Stimulated activated CD8-positive, alpha-beta memory T cell treated with anti-CD3 and anti-CD28 coated beads, Interleukin-7, amount 100 ng/mL, for 4 hours (primary cell): ENCODE data around the gene CXXC4.

ENCODE experiments used
- DNase-seq, 2 donors: peaks; one replicate each; pipeline ENCODE4 v3.0.0-alpha.2; 2020; ENCODE audit warnings: low read depth in 2 of 2

The CXXC4 gene

DNA sequence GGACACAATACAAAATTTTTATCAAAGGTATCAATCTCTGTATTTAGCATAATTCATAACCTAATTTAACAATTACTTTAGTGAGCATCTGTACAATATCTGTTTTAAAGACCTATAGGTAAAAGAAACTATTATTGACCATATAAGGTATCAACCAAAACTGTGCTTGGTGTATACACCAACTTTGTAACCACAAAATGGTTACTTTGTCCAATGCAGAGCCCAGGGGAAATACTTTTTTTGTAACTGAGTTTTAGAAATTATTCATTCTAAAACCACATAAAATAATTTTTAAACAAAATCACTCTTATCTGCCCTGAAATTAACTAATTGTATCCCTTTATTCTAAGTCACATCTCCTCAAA, 5.0 kb downstream of the CXXC4 start:
- DNase-seq, result no peak

DNA sequence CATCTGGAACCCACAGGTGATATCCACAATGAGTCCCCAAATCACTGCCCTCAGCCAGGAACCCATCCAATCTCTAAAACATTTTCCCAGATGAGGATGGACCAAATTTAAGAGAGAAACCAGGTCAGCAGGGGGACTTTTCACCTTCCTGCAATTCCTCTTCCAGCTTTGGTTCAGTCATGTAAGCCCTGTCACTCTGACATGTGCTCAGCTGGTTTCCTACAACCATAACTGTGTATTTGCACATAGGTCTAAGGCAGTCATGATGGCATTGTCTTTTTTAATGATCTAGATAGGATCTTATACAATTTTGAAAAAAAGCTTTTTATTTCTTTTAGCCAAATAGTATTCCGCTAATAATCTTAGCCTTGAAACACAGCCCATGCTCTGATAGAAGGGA, 6.5 kb downstream of the CXXC4 start:
- no peak for DNase-seq

DNA sequence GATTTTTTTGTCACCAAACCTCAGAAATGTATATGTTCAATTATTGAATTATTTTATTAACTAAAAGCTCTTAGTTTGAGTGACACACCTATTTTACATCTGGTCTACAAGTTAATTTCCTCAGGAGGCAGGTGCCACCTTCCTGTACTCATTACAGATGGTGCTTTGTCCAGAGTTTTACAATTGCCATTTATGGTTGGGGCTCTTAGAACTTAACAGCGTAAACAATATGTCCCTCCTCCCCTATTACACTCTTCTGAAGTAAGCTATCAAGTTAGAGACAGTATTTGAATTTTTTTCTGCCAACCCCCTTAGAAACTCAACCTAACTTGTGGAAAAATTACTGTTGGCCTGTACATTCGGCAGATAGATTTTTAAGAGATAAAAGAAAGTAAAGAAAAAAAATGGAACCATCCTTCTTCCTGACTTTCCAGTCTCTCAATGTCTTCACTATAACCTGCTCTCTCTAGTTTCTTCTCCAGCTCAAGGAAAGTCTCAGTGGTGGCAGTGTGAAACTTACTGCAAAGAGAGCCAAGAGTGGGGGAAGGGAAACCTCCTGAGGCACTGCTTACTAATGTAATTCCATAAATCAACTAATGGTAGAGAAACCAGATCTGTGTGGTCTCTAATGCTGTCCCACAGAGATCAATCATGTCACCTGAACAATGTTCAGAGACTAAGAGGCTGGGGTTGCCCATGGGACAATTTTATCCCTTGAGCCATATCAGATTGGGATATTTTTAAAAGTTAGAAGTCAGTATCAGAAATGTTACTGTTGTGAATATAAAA, 7.8 kb downstream of the CXXC4 start:
- no peak for DNase-seq

DNA sequence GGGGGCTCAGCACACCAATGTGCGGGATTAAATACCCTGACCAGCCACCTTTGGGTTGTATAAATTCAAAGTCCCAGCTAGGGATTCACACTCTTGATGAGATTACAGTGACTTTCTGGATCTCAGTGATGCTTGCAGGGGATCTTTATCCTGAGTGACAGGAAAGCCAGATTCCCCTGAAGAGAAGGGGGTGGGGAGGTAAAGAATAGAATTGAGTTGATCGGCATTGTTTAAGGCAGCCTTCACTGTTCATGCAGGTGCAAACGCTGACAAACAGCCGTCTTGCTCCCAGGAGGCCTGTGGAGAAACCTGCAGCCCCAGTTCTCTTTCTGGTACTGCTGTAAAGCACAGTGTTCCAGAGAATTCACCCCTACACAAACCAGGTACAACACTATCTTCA, 19.0 kb downstream of the CXXC4 start:
- no peak for DNase-seq

DNA sequence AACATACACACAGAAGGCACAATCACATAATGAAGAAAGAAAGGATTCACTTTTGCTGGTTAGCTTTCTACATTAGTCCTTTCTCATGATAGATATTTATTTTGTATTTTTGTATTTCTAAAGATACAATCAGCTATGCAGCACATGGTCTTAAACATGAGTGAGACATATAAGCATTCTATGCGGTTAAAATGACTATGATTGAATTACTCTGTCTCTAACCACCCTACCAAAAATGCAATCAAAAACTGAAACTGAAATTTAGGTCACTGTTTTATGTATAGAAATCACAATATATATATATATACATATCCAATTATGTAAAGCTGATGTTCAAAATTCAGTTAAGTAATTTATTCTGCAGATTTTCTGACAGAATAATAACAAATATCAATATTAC, 21.9 kb downstream of the CXXC4 start:
- no peak for DNase-seq

DNA sequence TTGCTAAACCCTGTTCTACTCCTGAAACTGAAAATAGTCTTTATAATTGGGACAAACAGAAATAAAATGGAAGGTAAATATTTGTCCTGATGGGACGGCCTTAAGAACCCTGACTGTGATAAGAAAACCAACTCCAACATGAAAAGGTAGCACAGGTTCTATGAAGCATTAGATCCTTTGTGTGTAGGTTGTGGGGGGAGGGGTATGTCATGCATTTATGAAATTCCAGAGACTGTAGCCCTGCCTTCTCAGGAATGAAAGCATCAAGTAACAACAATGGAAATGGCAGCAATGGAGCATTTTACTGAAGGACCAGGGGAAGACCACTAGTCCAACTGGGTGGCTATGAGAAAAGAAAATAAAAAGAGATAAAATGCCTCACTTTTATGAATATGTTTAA, 23.9 kb downstream of the CXXC4 start:
- no peak for DNase-seq

DNA sequence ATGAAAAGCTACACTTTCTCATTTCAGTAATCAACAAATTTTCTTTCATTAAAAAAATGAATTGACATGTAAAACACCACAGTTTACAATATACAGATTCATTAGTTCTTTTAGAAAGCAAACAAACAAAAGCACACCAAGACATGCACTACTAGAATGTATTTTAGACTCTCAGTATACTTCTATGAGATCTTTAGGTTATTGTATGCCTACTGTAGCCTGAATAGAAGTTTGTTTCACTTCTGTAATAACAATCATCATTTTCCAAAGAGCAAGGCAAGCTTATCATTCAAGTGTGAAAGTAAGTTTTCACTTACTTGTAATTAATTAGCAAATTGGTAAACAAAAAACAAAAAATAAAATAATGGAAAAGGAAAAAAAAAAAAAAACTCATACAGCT, 24.9 kb downstream of the CXXC4 start:
- no peak for DNase-seq

DNA sequence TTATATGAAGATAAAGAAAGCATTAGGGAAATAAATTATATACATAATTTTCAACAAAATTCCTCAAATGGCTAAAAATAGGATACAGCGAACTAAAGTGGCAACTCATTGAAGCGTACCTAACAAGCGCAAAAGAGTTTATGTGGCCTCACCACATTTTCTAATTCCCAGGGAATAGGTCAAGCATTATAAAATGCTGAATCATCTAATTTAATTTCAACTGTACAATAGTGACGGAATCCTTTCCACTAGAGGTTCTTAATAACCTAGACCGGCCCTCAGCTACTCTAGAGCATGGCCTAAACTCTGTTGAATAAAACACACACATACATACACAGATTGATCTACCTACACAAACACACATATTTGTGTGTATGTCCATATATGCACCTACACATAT, 29.1 kb downstream of the CXXC4 start:
- no peak for DNase-seq

DNA sequence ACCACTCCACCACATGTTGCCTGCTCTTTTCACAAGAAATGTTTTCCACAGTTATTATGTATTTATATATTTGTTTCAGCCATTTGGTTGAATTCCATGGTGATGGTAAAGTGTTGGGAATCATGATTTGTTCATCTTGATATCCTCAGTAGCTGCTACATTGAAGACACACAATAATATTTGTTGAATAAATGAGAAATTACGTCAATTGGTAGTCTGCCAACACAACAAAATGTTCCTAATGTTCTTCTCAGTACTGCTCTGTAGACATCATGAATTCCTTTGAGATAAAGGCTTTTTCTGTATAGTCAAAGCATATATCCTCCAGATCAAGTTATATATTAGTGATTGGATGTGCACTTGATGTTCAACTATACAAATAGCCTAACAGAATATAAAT, 29.5 kb downstream of the CXXC4 start:
- DNase-seq, result no peak

DNA sequence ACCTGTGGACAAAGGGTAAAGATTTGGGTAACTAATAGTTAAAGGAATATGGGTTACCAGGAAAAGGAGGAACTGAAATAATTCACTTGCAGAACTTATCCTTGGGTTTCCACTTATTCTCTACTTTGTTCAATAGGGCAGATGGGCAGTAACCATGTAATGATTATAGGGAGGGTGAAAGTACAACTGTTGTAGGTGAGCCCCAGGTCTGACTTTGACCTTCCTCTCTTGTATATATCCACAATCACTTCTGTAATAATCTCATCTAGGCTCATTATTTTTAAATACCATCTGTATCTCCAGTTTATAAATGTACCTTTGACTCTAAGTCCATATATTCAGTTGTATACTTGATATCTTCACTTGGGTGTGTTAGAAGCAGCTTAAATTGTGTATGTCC, 32.1 kb downstream of the CXXC4 start:
- no peak for DNase-seq

DNA sequence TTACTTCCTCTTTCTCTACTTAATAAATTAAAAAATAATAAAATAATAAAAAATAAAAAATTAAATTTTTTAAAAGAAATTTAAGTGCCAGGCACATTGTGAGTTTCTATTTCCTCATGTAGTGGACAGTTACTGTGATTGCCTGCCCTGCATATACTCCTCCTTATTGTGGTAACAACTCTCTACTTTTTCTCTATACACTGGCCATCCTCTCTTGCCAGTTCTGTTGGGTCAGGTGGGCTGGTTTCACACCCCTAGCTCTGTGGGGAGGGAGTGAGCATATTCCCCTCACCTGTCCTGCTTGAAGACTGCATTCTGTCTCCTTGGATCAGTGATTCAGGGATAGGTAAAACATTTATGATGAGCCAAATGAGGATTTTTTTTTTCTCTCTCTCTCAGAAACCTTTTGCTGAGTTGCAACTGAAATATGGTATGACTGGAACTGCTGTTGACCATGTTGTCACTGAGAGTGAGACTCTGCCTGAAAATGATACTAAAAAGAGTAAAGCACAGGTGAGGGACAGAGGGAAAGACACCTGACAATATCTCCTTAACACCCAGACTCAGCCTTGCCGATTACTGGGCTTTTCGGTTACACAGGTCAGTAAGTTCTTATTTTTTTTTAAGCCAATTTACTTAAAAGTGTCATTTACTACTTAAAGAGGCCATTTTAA, 37.2 kb downstream of the CXXC4 start:
- no peak for DNase-seq

DNA sequence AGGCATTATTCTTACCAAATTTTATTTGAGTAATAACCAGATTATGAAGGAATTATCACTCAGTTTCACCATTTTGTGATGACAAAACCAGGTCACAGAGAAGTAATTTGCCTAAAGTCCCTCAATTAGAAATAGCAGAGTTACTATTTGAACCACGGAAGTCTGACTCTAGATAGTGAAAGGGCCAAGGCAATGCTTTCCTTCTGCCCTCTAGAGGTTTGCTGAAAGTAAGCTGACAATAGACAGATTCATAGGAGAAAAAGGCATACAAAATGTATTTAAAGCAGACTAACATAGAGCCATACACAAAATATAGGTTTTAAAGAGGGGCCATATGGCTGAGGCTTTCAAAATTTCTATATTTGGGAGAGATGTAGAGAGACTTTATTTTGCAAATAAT, 43.1 kb downstream of the CXXC4 start:
- no peak for DNase-seq

DNA sequence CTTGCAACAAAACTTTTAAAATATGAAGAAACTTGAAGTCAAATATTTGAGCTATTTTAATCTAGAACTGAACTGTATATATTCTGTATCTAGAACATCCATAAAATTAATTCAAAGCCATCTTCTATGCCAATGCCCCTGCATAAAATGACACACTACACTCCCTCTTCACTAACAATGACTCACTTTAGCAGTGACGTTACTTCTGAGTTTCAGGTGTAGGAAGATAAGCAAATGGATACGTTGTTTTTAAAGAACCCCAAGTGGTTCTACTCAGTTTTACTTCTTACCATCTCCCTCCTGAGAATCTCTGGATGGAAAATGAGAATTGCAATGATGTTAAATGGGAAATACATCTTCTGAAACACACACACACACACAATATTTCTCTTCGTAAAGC, 45.2 kb downstream of the CXXC4 start:
- no peak for DNase-seq

DNA sequence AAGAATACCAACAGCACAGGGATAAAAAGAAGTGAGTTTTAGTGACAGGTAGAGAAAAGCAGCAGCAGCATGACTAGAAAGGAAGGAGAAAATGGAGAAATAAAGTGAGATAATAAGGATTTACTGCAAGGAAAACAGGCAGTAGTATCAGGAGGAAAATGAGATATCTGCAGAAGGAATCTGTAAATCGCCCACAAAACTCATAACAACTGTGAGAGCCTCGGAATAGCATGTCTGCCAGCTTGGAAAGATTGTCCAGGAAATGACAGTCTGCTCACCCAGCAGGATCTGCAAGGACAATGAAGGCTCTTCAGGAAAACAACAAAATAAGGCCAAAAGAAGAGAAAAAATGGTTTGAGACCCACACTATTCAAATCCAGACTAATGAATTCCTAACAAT, 47.4 kb downstream of the CXXC4 start:
- no peak for DNase-seq

DNA sequence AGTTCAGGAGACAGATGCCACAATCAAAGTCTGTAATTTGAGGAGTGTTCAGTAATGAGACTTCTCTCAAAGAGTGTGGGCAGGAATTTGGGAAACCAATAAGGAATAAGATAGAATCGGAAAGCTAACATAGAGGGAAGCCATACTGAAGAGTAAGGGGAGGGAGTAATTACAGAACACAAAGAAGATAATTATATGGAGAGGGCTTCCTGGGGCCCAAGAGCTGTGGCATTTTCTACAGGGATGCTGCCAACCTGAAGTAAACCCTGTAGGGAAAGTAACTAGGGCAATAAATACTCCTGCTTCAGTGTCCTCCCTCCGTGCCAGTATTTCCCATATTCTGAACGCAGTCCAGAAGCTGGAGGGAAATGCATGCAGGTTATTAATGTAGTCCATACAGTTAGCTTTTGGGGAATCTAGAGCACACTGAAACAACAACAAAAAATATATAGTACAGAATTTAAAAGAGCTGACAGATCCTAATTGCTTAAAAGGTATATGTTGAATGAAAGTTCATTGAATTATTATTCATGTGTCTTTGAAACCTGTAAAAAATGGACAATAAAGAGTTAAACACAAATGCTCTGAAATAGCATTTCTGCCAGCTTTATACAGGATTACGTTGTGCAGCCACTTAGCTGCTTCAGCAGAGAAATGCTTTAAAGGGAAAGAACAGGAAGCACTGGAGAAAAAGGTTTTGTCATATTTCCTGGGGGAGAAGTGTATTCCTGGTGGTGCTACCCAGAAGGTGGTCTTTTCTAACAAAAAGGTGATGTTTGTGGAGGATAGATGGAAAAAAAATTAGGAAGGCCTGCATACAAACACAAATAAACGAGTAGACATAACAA, 48.0 kb downstream of the CXXC4 start:
- DNase-seq, result no peak

DNA sequence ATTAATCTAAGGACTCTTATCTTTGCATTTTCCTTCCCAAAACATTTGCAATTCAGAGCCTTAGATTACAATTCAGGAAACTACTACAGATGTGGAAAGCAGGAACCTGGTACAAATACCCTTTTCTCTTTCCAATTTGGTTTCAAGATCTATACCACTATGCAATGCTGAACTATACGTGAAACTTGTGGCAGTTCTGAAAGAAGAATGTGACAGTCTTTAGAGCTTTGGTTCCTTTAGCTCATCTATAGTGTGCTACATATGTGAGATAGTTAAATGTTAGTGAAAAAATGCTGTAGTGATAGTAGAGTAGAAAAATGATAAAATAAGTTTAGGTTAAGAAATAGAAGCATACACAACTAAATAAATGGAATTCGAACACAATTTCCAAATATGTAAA, 50.0 kb downstream of the CXXC4 start:
- no peak for DNase-seq

DNA sequence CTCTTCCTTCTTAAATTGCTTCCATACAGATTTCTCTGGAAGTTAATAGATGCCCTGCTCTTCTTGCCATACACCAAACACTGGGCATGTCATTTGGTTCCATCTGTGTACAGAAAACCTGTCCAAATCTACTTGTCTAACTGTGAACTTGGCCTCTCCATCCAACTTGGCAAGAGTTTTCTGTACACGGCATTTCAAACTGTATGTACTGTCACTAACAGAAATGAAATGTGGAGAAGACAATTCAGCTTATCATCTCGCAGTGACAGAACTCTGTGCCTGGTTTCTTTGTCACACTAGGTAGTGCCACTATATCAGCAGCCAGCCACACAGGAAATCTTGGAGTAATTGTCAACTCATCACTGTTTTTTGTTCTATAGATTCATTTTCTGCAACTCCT, 58.2 kb downstream of the CXXC4 start:
- DNase-seq, result no peak

DNA sequence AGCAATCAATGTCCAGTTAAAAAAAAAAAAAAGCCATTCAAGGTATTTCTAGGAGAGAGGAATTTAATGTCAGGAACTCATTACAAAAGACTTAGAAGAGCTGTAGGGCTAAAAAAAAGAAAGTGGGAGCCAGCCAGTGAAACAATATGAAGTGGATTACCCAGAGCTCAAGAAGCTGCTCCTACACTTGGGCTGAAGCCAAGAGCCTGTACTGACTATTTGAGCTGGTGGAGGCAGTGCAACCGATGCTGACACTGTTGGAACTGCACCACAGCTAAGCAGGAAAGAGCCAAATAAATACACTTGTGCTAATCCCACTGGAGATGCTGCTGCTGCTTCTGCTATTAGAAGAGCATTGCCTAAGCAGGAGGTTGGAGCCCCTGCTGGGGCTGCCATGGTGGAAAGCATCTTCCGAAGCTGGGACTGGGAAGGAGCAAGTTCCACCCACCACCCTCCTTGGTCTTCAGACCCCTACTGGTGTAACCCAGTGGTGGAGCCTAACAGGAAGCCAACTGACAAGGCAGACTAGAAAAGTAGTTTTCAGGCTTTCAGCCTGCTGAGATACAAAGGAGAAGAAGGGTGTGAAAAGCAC, 65.4 kb downstream of the CXXC4 start:
- DNase-seq, result no peak

DNA sequence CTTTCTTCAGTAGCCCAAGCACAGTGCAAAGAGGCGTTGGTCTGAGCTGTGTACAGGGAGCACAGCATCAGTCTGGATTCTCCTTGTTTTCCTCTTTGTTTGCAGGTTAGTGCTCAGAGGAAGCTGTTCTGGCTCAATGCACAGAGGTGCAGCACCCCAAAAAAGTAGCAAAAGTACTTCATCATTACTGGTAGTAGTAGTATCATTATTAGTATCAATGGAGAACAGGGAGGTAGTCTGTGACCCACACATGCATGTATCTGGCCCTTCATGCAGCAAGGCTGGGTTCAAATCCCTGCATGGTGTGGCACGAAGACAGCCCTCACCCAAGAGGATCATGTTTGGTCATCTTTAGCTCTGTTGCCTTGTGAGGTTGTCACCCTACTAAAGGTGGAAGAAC, 68.7 kb downstream of the CXXC4 start:
- DNase-seq, result no peak

DNA sequence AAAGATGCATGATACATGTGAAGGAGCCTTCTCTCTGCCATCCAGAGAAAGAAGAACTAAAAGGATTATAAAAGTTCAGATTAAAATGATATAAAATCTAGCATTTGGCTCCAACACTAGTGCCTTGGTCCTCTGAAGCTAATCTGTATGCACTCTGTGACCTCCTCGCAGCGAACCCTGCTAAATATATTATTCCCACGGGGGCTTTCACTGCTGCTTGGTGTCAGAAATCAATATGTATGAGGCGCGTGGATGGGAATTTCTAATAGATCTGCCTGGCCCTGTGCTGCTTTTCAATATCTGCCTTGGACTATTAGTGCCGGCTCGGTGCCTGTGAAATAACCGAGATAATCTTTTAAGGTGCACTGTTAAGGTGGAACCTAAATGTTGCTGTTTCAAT, 69.7 kb downstream of the CXXC4 start:
- DNase-seq, result no peak

DNA sequence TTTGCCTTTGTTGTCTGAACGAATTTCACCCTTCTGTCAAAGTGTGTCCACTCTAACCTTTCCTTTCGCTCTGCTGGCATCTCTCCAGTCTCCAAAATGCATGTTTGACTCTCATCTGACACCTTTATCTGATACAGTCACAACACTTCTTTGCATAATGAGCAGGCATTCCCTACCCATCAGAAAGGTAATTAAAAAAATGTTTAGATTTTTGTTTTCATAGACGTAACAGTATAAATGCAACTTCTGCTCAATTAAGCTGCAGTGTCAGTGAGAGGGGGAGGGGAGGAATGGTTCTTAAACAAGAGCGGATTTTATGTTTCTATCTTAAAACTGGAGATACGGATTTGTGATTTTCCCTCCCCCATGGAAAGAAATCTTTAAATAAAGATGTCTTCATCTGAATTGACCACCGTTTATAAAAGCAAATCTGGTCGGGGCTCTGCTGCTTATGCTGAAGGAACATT, 70.2 kb downstream of the CXXC4 start:
- DNase-seq, result no peak

DNA sequence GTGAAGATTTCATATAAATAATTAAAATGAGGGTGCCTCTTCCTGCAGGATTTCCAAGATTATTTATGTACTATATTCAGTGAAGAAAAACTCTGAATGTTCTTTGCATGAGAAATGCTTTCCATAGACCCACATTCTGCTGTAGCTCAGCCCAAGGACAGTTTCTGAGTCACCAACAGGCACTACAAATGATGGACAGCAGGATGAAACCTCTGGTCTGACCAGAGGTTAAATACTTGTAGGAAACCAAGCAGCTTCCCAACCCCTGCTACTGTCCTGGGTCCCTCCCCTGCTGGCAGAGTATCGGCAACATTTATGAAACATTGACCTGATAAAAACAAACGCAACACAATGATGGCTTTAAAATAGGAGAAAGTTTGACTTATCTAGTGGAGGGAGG, 73.1 kb downstream of the CXXC4 start:
- DNase-seq, result no peak
